ENCODE measurements around the gene LKAAEAR1.
A peak's percentile ranks its signal among the peaks of the same experiment; 100 is the strongest.

Gene LKAAEAR1

GRCh38 chr20:64080013-64080812 lies 4.0 kb downstream of the LKAAEAR1 start, which contains the start of gene OPRL1:
OPRL1 (plus strand) TSS chr20:64080082; CDS start chr20:64092721, 12,639 bp downstream.
- DNase-seq (ENCODE audit: low read depth in 2 of 2, low spot score in 1 of 2) = no peak

GRCh38 chr20:64079273-64080012 lies 4.8 kb downstream of the LKAAEAR1 start, which contains the start of gene RGS19:
RGS19 (minus strand) TSS chr20:64079518; CDS start chr20:64076886, 2,632 bp downstream.
- DNase-seq (ENCODE audit: low read depth in 2 of 2, low spot score in 1 of 2) = peak in 1 of 2 donors; percentile 48

DNA sequence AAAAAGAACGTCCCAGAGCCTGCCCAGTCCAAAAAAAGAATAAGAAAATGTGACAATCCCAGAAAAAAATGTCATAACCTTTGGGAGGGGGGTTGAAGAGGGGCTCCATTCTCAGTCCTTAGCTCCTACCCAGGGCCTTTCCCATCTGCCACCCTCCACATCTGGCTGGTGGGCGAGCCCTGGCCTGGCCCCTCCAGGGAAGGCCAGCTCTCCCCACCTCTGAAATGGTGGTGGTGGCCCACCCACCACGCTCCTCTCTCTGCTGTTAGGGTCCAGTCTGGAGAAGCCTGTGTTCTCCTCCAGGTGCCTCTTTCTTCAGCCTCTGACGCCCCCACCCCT lies 5.3 kb downstream of the LKAAEAR1 start:
- no peak for DNase-seq (ENCODE audit: low read depth in 2 of 2, low spot score in 1 of 2)

GRCh38 chr20:64077876-64078551 lies 6.2 kb downstream of the LKAAEAR1 start:
- no peak for DNase-seq (ENCODE audit: low read depth in 2 of 2, low spot score in 1 of 2)

DNA sequence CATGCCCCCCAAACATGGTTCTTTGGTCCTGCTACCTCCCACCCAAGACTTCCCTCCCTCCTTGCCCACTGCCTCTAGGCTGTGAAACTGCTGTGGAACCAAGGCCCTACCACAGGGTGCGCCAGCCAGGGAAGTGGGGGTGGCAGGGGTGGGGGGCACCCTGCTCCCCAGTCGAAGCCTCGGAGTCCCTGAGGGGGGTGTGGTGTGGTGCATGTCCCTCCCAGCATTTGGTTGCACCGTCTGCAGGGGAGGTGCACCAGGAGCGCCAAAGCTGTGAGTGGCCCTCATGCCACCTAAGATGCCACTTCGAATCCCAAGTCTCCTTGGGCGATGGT lies 6.7 kb downstream of the LKAAEAR1 start:
- DNase-seq (ENCODE audit: low read depth in 2 of 2, low spot score in 1 of 2) = no peak

DNA sequence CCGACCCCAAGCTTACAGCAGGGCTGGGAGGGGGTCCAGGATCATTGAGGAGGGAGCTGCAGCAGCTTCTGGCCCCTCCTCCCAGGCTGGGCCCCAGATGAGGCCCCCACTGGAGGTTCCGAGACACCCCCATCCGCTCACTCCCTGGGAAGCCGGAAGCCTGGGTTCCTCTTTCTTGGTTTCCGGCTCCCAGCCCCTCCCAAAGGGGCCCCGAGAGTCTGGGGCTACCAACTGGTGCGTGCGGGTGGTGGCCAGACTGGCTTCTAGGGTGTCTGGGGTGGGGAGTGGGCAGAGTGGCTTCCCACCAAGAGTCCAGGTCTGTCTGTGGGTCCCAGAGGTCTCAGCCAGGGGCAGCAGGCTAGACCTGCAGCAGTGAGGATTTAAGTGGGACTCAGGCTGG lies 7.1 kb downstream of the LKAAEAR1 start:
- no peak for DNase-seq (ENCODE audit: low read depth in 2 of 2, low spot score in 1 of 2)

DNA sequence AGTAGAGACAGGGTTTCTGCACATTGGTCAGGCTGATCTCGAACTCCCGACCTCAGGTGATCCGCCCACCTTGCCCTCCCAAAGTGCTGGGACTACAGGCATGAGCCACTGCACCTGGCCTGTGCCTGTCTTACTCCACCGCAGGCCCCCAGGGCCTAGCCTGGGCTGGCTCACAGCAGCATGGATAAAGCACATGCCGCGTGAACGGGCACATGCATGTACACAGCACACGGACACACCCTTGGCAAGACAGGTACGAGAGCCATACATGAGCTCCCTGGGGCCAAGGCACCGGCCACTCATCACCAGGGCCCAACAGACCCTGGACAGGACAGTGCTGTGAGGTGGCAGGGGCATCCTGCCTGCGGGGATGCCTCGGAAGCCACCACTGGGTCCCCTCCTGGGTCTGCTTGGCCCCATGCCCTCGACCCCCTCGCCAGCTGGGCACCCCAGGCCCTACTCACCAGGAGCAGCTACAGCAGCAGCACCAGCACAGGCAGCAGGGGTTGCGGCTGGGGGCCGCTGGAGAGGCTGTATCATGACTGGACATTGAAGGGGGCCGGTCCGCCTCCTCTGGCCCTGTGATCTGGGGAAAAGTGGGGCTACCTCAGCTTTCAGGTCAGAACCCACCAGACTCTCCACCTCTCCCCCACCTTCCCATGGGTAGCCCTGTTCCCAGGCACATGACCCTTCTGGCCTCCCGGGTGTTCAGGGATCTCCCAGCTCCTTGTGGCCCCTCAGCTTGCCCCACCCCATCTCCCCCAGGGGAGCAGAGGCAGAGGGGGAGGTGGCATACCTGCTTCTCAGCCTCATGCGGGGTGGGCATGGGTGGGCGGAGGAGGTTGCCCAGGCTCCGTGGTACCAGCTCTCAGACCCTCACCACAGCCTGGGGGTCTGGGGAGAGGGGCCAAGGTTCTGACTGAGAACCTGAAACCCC lies 7.9 kb downstream of the LKAAEAR1 start:
- no peak for DNase-seq (ENCODE audit: low read depth in 2 of 2, low spot score in 1 of 2)

GRCh38 chr20:64075556-64075955 lies 8.6 kb downstream of the LKAAEAR1 start:
- DNase-seq (ENCODE audit: low read depth in 2 of 2, low spot score in 1 of 2) = no peak

- no peak for DNase-seq (ENCODE audit: low read depth in 2 of 2, low spot score in 1 of 2)
These were observed 9.2 kb downstream of the LKAAEAR1 start for GRCh38 chr20:64074963-64075362.

GRCh38 chr20:64074184-64074789 lies 9.9 kb downstream of the LKAAEAR1 start:
- no peak for DNase-seq (ENCODE audit: low read depth in 2 of 2, low spot score in 1 of 2)

GRCh38 chr20:64073476-64074183 lies 10.6 kb downstream of the LKAAEAR1 start:
- DNase-seq (ENCODE audit: low read depth in 2 of 2, low spot score in 1 of 2) = no peak

GRCh38 chr20:64072498-64073063 lies 11.6 kb downstream of the LKAAEAR1 start:
- DNase-seq (ENCODE audit: low read depth in 2 of 2, low spot score in 1 of 2) = no peak

DNA sequence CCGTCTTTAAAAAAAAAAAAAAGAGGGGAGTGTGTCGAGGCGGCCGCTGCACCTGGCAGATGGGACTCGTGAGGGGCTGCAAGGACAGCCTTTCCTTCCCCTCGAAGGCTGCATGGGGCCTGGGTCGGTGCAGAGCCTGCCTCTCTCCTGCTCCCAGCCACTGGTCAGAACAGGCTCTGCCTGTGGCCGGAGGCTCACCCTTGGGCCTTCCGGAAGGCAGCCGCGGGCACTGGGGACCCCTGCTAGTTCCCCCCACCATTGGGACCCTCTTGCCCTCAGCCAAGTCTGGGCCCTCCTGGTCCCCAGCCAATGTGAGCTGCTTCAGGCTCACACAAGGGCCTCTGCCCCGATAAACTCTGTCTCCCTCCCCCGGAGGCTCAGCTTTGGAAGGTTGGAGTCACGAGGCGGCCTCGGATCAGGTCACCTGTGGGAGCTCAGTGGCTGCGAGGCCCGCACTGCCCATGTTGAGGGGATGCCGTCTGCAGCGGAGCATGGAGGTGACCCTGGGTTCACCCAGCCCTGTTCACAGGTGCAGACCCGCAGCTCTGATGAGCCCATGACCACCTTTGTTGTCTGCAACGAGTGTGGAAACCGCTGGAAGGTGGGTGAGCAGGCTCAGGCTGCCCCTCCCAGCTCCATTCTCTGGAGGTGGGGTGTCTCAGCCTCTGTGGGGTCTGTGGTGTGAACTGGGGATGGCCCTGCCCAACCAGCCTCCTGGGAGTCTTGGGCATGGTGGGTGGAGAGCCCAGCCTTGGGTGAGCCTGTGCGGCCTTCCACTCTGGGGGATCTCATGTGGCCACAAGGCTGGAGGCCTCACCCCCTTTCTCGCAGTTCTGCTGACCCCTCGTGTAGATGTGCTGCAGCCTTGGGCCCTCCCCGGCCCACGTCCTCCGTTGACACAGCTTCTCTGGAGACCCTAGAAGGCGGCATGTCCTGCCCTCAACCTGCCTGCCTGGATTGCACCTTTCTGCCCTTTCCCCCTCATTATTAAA lies 12.6 kb downstream of the LKAAEAR1 start:
- DNase-seq (ENCODE audit: low read depth in 2 of 2, low spot score in 1 of 2) = no peak

- DNase-seq (ENCODE audit: low read depth in 2 of 2, low spot score in 1 of 2) = no peak
These were observed 13.8 kb downstream of the LKAAEAR1 start for GRCh38 chr20:64070244-64070993.

DNA sequence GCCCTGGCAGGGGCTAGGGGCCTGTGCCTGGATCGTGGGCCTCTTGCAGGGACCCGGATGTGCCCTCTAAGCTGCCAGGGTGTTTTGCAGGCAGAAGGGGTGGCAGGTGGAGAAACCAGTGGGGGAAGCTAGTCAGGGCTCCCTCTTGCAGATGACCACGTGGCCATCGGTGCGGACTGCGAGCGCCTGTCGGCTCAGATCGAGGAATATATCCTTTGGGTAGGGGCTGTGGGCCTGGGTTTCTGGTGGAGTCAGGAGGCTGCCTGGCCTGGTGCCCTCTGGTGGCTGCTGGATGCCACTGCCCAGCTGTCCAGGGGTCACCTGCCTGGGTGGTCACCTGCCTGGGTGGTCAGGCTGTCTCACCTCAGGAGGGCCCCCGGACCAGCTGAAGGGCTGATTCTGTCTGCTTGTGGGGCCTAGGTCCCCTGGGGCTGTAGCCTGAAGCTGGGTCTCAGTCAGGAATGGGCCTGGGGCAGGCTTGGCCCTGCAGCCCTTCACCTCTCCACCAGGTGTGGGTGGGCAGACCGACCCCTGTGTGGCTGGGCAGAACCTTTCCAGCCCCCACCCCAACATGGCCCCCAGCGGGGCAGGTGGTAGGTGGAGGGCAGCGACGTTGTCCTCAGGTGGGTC lies 14.5 kb downstream of the LKAAEAR1 start:
- no peak for DNase-seq (ENCODE audit: low read depth in 2 of 2, low spot score in 1 of 2)

GRCh38 chr20:64069209-64069613 lies 15.0 kb downstream of the LKAAEAR1 start:
- no peak for DNase-seq (ENCODE audit: low read depth in 2 of 2, low spot score in 1 of 2)

Data from stimulated activated CD8-positive, alpha-beta memory T cell treated with anti-CD3 and anti-CD28 coated beads, Interleukin-4, amount 100 ng/mL, for 4 hours (primary cell).